Right kidney (tissue), 1 donor: Measurements from ENCODE around the gene MTG2.

ENCODE experiments used
- DNase-seq: peaks from one replicate; pipeline ENCODE4 v3.0.0-alpha.2; 2016

MTG2 gene

GRCh38 chr20:62205618-62206387 is 23.0 kb downstream of the MTG2 start:
- no peak for DNase-seq

- DNase-seq: no peak
Observed at GRCh38 chr20:62206388-62206775, 23.6 kb downstream of the MTG2 start.

GRCh38 chr20:62208061-62208794 is 25.4 kb downstream of the MTG2 start:
- no peak for DNase-seq

GRCh38 chr20:62208795-62209755 is 26.2 kb downstream of the MTG2 start:
- DNase-seq: no peak

GRCh38 chr20:62209850-62210495 is 27.1 kb downstream of the MTG2 start:
- DNase-seq: no peak

- DNase-seq: no peak
Observed at GRCh38 chr20:62210496-62210855, 27.6 kb downstream of the MTG2 start.

GRCh38 chr20:62211216-62211615 is 28.4 kb downstream of the MTG2 start:
- DNase-seq: no peak

- no peak for DNase-seq
Observed at GRCh38 chr20:62211769-62212288, 29.0 kb downstream of the MTG2 start.

GRCh38 chr20:62212299-62212698 is 29.5 kb downstream of the MTG2 start:
- no peak for DNase-seq

GRCh38 chr20:62214067-62214466 is 31.2 kb downstream of the MTG2 start:
- no peak for DNase-seq

- no peak for DNase-seq
Observed at GRCh38 chr20:62215020-62215990, 32.5 kb downstream of the MTG2 start.

GRCh38 chr20:62215991-62216635 is 33.3 kb downstream of the MTG2 start:
- DNase-seq: no peak

- DNase-seq: no peak
Observed at GRCh38 chr20:62216636-62217566, 34.1 kb downstream of the MTG2 start.

- DNase-seq: no peak
Observed at GRCh38 chr20:62217913-62218773, 35.3 kb downstream of the MTG2 start.

- DNase-seq: peak; percentile 46
Observed at GRCh38 chr20:62219101-62219991, 36.5 kb downstream of the MTG2 start.

GRCh38 chr20:62219992-62220665 is 37.3 kb downstream of the MTG2 start, which contains the start of gene HRH3:
Gene HRH3, minus strand, starts transcription at chr20:62220278. Its CDS starts 308 bp downstream, at chr20:62219970.
- peak; percentile 56 for DNase-seq
